ENCODE results near the gene KSR1. TPM values are rescaled to one million over a fixed set of nuclear protein-coding genes. Genes with fewer than 3 reads are reported as not detected.

The KSR1 gene
- 46.8 and 104 TPM in 2 replicates for total RNA-seq

GRCh38 chr17:27455914-27456680, at the start of gene KSR1:
TSS of gene KSR1 (plus strand) at chr17:27456448. CDS start at chr17:27456644, 196 bp downstream.

GRCh38 chr17:27630607-27631410, 174.6 kb downstream of the KSR1 start, which contains the start of gene LGALS9:
TSS of gene LGALS9 (plus strand) at chr17:27631188. CDS start at chr17:27631266, 78 bp downstream.

Small RNA genes lying within 50 kb of the gene (small RNA-seq; reads per million reads assigned to genes)
- not detected for gene AC015688.5 (ENCODE audit: low replicate concordance)

Other genes starting within 250 kb of the KSR1 start
- 105 and 198 TPM in 2 replicates for gene WSB1, start 162.3 kb upstream of the KSR1 start, total RNA-seq
- gene LGALS9, start 174.7 kb downstream of the KSR1 start, total RNA-seq: 3.0 and 3.3 TPM in 2 replicates